Regular cardiac myocyte (primary cell): ENCODE results near the gene TBL1XR1. TPM values are rescaled to one million over a fixed set of nuclear protein-coding genes. Genes with fewer than 3 reads are reported as not detected.

ENCODE experiments used
- total RNA-seq: library from RNA; depleted of rRNA; stranded (reverse); fragments of >200 nt; gene quantifications from 2 replicates; pipeline ENCODE4 v1.2.3, GENCODE V29; 2014

Gene TBL1XR1
- total RNA-seq: 124 and 172 TPM in 2 replicates

GRCh38 chr3:177197041-177197726 lies at the start of gene TBL1XR1:
TSS of gene TBL1XR1 (minus strand) at chr3:177197482. CDS start at chr3:177064977, 132,505 bp downstream.

